ENCODE data around the gene HDLBP. TPM values are rescaled to one million over a fixed set of nuclear protein-coding genes. Genes with fewer than 3 reads are reported as not detected.
A peak's percentile ranks its signal among the peaks of the same experiment; 100 is the strongest.

Gene HDLBP
- total and polyA plus RNA-seq, 12 donors, result 206 to 419 (median 353) TPM

- intact Hi-C loops (cut with DNase I), result no loop called here
- Histone ChIP-seq H3K4me1 (peaks cover 0 to 15% (median 0%) of the 10 kb centered on the region in 9 donors), H3K27ac (no peak overlapping the region), H3K27me3 (no peaks in the 10 kb centered on the region), H3K4me3 (no peak overlapping the region), H3K36me3 (peaks cover 16 to 100% (median 91%) of the 10 kb centered on the region in 9 donors), H3K9me3 (no peaks in the 10 kb centered on the region)
- no peak for TF ChIP-seq CTCF (IDR thresholded peaks at IDR 0.05)
- DNase-seq, result no peak
- ATAC-seq, result peak in 1 of 8 donors; percentile 23
- WGBS, 2 donors, result 88 to 89% methylated on average over 30 of the region's 30 CpGs
Observed at GRCh38 chr2:241235859-241236593, 79.4 kb downstream of the HDLBP start.

GRCh38 chr2:241234962-241235740 lies 80.3 kb downstream of the HDLBP start:
- H3K4me3 ChIP-seq, result no peak overlapping the region
- H3K4me1 ChIP-seq, result peaks cover 0 to 15% (median 0%) of the 10 kb centered on the region in 9 donors
- no peak for DNase-seq
- intact Hi-C loops (cut with DNase I), result no loop called here
- WGBS, 2 donors, result 85% methylated on average over 26 of the region's 26 CpGs
- H3K9me3 ChIP-seq, result no peaks in the 10 kb centered on the region
- no peaks in the 10 kb centered on the region for H3K27me3 ChIP-seq
- ATAC-seq, result no peak
- no peak overlapping the region for H3K27ac ChIP-seq
- peaks cover 16 to 100% (median 91%) of the 10 kb centered on the region in 9 donors for H3K36me3 ChIP-seq
- TF ChIP-seq CTCF (IDR thresholded peaks at IDR 0.05), result no peak

- no peak overlapping the region for H3K27ac ChIP-seq
- no peaks in the 10 kb centered on the region for H3K9me3 ChIP-seq
- 88% methylated on average over 21 of the region's 21 CpGs for WGBS, 2 donors
- DNase-seq (peak in 1 of 2 donors; percentile 1), ATAC-seq (no peak)
- TF ChIP-seq CTCF (IDR thresholded peaks at IDR 0.05), result no peak
- H3K4me1 ChIP-seq, result peaks cover 0 to 17% (median 3%) of the 10 kb centered on the region in 9 donors
- intact Hi-C loops (cut with DNase I), result no loop called here
- H3K36me3 ChIP-seq, result peaks cover 7 to 100% (median 91%) of the 10 kb centered on the region in 9 donors
- H3K4me3 ChIP-seq, result no peak overlapping the region
- no peaks in the 10 kb centered on the region for H3K27me3 ChIP-seq
Observed at GRCh38 chr2:241234066-241234790, 81.2 kb downstream of the HDLBP start.

Measured in heart right ventricle (tissue), 16 donors.